ENCODE measurements around the gene GRAMD1B.

- TF ChIP-seq, protein P1, sequence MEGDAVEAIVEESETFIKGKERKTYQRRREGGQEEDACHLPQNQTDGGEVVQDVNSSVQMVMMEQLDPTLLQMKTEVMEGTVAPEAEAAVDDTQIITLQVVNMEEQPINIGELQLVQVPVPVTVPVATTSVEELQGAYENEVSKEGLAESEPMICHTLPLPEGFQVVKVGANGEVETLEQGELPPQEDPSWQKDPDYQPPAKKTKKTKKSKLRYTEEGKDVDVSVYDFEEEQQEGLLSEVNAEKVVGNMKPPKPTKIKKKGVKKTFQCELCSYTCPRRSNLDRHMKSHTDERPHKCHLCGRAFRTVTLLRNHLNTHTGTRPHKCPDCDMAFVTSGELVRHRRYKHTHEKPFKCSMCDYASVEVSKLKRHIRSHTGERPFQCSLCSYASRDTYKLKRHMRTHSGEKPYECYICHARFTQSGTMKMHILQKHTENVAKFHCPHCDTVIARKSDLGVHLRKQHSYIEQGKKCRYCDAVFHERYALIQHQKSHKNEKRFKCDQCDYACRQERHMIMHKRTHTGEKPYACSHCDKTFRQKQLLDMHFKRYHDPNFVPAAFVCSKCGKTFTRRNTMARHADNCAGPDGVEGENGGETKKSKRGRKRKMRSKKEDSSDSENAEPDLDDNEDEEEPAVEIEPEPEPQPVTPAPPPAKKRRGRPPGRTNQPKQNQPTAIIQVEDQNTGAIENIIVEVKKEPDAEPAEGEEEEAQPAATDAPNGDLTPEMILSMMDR (IDR thresholded peaks at IDR 0.05), result no peak
- TF ChIP-seq POLR2A (IDR thresholded peaks at IDR 0.05) (no peak), POLR2AphosphoS5 (IDR thresholded peaks at IDR 0.05) (no peak)
These were observed 1.9 kb upstream of the GRAMD1B start for GRCh38 chr11:123428116-123428715.

Data from suprapubic skin (tissue), 4 donors.